CD4-positive, alpha-beta T cell treated with Interleukin-15 for 4 hours (primary cell): ENCODE measurements around the gene DAP.
"Not testable (repeated sequence)": the region's sequence is repeated elsewhere in the genome, so short reads cannot be mapped to it uniquely, and the experiment has no call there.

Source experiments
- DNase-seq: peaks from one replicate; pipeline ENCODE4 v3.0.0-alpha.2; 2020; ENCODE audit warnings: low spot score

Gene DAP

DNA sequence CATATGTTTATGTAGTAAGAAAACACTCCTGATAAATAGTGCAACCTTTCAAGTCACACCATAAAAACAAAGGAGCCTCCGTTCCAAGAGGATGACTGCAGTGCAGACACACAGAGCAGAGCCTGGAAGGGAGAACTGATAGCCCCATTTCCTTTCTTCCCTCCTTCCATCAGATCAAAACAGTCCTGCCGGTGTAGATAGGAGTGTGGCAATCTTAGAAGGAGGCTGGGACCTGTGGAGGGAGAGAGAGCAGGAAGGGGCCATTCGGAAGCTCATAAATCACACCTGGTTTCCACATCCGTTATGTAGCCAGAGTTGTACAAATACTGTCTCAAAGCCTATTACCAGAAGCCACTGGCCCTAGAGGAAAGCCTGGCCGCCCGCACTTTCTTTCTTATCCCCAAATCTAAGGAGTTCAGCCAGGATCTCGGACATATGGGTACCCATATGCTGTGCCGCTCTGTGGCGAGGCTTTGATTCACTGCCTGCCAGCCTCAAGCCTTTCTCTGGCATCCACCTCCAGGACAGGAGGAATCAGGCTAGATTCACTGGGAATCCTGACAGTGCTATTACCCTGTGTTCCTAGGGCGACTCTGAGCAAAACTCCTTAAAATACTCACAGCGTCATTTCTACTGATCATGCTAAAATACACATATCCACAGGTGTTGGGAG, 26.9 kb downstream of the DAP start:
- no peak for DNase-seq

DNA sequence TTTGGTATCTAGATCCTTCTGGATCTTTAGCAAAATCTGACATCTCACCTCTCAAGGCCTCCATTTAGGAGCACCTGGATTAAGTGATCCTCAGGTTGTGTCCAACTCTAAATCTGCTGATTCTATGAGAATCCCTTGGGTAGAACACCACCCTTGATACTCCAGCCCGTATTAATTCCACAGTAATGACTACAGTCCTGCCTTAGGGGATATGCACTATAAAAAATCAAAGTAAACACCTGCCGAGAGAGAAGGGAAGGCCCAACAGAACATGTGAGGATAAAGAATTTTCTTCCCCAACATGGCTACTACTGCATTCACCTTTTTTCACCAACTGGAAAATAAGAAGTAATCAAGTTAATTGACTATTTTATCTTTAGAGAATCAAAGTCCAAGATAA, 27.6 kb downstream of the DAP start:
- no peak for DNase-seq

- no peak for DNase-seq
These were observed 29.1 kb downstream of the DAP start for GRCh38 chr5:10731913-10732312.

GRCh38 chr5:10730043-10730351, 31.0 kb downstream of the DAP start:
- DNase-seq, result no peak

DNA sequence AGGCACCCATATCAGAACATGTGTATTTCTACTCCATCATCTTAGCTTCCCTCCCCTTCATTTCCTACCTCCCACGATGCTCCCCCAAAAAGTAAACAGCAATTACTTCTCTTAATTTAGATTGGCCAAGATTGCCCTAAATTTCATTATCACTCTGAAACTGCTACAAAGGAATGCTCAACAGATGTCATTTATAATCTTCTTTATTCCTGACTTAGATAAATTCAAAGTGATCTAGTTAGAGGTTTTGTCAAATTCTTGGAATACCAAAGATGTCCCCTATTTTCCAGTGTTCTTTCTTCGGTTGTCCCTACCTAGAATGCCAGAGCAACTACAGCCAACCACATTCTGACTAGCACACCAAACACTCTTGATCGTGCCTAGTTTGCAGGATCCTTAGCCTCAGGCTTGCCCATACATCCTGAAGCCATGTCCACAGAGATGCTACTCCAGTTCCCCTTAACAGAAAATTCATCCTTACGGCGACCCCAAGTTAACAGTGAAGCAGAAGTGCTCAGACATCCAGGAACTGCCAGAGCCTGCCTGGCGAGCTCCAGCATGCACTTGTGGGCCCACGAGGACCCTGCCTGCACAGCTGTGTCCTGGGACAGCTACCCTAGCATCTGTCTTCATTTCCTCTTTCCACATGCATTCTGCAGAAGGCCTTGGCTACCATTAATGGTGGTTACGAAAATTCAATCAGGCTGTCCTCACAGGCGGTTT, 31.6 kb downstream of the DAP start:
- DNase-seq, result no peak

GRCh38 chr5:10728679-10729078, 32.4 kb downstream of the DAP start:
- no peak for DNase-seq

DNA sequence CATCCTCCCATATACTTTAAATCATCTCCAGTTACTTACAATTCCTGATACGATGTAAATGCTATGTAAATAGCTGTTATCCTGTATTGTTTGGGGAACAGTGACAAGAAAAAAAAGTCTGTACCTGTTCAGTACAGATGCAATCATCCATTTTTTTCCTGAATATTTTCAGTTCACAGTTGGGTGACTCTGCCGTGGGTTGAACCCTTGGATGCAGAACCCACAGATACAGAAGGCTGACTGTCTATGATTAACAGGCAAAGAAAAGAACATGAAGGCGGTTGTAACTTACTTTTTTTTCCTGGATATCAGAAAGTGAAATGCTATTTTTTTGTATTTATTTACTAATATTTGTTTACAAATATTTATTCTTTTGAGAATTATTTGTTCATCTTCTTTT, 33.2 kb downstream of the DAP start:
- no peak for DNase-seq

- DNase-seq, result no peak
These were observed 34.0 kb downstream of the DAP start for GRCh38 chr5:10726913-10727517.

- DNase-seq, result no peak
These were observed 34.7 kb downstream of the DAP start for GRCh38 chr5:10726179-10726912.

- DNase-seq, result no peak
These were observed 35.4 kb downstream of the DAP start for GRCh38 chr5:10725636-10726035.

- no peak for DNase-seq
These were observed 36.1 kb downstream of the DAP start for GRCh38 chr5:10724781-10725507.

- no peak for DNase-seq
These were observed 37.5 kb downstream of the DAP start for GRCh38 chr5:10723514-10723913.

DNA sequence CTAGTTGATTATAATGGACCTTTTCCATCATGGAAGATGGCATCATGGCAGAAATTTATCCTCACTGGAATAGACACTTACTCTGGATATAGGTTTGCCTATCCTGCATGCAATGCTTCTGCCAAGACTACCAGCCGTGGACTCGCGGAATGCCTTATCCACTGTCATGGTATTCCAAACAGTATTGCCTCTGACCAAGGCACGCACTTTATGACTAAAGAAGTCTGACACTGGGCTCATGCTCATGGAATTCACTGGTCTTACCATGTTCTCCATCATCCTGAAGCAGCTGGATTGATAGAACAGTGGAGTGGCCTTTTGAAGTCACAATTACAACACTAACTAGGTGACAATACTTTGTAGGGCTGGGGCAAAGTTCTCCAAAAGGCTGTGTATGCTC, 40.3 kb downstream of the DAP start:
- DNase-seq, result not testable (repeated sequence)

DNA sequence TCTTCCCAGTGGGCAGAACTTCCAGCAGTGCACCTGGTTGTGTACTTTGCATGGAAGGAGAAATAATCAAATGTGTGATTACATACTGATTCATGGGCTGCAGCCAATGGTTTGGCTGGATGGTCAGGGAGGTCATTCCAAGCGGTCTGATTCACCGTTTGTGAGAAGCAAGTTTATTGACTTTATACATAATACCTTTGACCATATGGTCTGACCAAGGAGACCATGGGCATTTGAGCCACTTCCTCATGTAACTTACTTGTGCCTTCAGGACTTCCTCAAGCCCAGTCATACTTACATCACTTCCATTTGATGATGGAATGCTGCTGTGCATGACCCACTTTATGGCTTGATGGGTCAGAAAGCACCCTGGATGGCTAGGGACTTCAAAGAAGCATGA, 41.1 kb downstream of the DAP start:
- DNase-seq, result no peak

GRCh38 chr5:10718617-10719016, 42.4 kb downstream of the DAP start:
- not testable (repeated sequence) for DNase-seq

DNA sequence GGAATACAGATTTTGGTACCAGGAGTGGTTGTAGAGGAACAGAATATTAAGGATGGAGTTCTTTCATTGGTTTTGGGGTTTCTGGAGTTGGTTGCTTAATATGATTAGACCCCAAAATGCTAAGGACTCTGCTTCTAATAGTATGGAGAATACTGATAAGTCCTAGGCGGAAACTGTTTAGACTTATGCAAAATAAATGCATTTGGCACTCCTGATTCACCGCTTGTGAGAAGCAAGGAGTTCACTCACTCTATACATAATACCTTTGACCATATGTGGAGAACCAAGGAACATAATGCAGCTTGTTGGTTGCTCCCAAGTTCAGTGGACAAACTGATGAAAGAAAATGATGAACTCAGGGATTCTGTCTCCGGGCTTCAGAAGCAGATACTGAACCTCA, 44.2 kb downstream of the DAP start:
- DNase-seq, result not testable (repeated sequence)

- DNase-seq, result no peak
These were observed 45.3 kb downstream of the DAP start for GRCh38 chr5:10715605-10716290.

GRCh38 chr5:10712574-10713366, 48.3 kb downstream of the DAP start:
- no peak for DNase-seq

- no peak for DNase-seq
These were observed 49.5 kb downstream of the DAP start for GRCh38 chr5:10711562-10711961.

GRCh38 chr5:10710513-10711128, 50.4 kb downstream of the DAP start:
- DNase-seq, result no peak
